ENCODE data around the gene FAT2. TPM values are rescaled to one million over a fixed set of nuclear protein-coding genes. Genes with fewer than 3 reads are reported as not detected.

Gene FAT2
- total RNA-seq, 1 donor from 2014 or later = not detected

GRCh38 chr5:151549713-151550112, 41.4 kb downstream of the FAT2 start:
- DNase-seq = no peak
- Mint-ChIP-seq H3K27ac (no peak overlapping the region), H3K27me3 (no peaks in the 10 kb centered on the region), H3K9me3 (no peaks in the 10 kb centered on the region), H3K4me3 (no peak overlapping the region), H3K36me3 (ENCODE audit: low read depth) (no peaks in the 10 kb centered on the region), H3K4me1 (no peaks in the 10 kb centered on the region)
- intact Hi-C loops (cut with micrococcal nuclease) = no loop called here

GRCh38 chr5:151547364-151547763, 43.8 kb downstream of the FAT2 start:
- Mint-ChIP-seq H3K4me3 (no peak overlapping the region), H3K9me3 (no peaks in the 10 kb centered on the region), H3K27me3 (no peaks in the 10 kb centered on the region), H3K4me1 (no peaks in the 10 kb centered on the region), H3K36me3 (ENCODE audit: low read depth) (no peaks in the 10 kb centered on the region), H3K27ac (no peak overlapping the region)
- intact Hi-C loops (cut with micrococcal nuclease) = no loop called here
- no peak for DNase-seq

GRCh38 chr5:151541571-151541970, 49.6 kb downstream of the FAT2 start:
- intact Hi-C loops (cut with micrococcal nuclease) = no loop called here
- Mint-ChIP-seq H3K9me3 (no peaks in the 10 kb centered on the region), H3K36me3 (ENCODE audit: low read depth) (no peaks in the 10 kb centered on the region), H3K27me3 (peaks cover 6% of the 10 kb centered on the region), H3K4me3 (no peak overlapping the region), H3K4me1 (no peaks in the 10 kb centered on the region), H3K27ac (no peak overlapping the region)
- no peak for DNase-seq

Other genes starting within 250 kb of the FAT2 start
- not detected in 2 replicates for gene SLC36A2, start 243.8 kb downstream of the FAT2 start, total RNA-seq
- 7.2 and 7.8 TPM in 2 replicates for gene SLC36A1, start 143.7 kb downstream of the FAT2 start, total RNA-seq
- gene SPARC, start 95.6 kb upstream of the FAT2 start, total RNA-seq = not detected in 2 replicates
- 75.6 and 78.4 TPM in 2 replicates for gene ATOX1, start 167.3 kb upstream of the FAT2 start, total RNA-seq
- gene G3BP1, start 180.6 kb upstream of the FAT2 start, total RNA-seq = 362 and 367 TPM in 2 replicates

Data from activated CD4-positive, alpha-beta T cell treated with anti-CD3 and anti-CD28 coated beads, Interleukin-2, amount 10 ng/mL, durations not matched to agents 24 days and 14 days (primary cell).